ENCODE results near the gene CAMK4.

CAMK4 gene

DNA sequence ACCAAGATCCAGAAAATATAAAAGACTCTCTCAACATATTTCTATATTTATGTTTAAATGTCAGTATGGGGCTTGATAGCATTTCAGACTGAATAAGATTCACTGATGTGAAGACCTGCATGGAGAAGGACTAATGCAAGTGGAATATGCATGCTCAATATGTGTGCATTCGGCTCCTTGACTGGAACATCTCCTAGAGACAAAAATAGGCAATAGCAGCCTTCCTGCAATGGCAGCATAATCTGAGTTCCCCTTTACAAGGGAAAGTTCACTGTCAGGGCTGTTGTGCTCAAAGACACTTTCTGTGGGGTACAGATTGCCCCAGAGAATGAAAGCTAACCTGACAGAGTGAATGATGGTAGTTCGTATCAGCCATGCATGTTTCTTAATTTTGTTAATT lies 245.7 kb downstream of the CAMK4 start:
- H3K4me3 ChIP-seq (ENCODE audit: low read length), result no peak overlapping the region
- DNase-seq (ENCODE audit: low read depth, low spot score), result no peak
- H3K27ac ChIP-seq (ENCODE audit: low read length), result no peak overlapping the region
- H3K36me3 ChIP-seq (ENCODE audit: control insufficient read depth, insufficient read depth, low read length), result no peaks in the 10 kb centered on the region
- H3K9me3 ChIP-seq (ENCODE audit: control insufficient read depth, insufficient read depth, low read length), result no peaks in the 10 kb centered on the region
- no CpG with 5 or more reads among the region's 2 CpGs for WGBS (ENCODE audit: insufficient coverage, insufficient read length)
- no peaks in the 10 kb centered on the region for H3K27me3 ChIP-seq (ENCODE audit: control insufficient read depth, insufficient read depth, low read length)
- no peaks in the 10 kb centered on the region for H3K4me1 ChIP-seq (ENCODE audit: control insufficient read depth, insufficient read depth, low read length)

DNA sequence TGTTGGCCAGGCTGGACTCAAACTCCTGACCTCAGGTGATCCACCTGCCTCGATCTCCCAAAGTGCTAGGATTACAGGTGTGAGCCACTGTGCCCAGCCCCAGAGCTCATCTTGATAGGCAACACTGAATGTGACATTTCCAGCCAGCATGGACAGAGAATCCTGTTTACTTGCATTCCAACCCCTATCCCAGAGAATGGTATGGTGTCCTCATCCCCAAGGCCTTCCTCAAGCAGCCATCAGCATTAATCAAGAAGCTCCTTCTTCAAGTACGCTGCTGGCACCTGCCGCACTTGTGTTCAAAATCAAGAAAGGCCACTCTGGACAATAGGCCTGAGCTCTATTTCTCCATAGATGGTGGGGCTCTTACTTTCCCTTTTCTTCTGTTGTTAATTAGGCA lies 247.9 kb downstream of the CAMK4 start:
- H3K27me3 ChIP-seq (ENCODE audit: control insufficient read depth, insufficient read depth, low read length), result no peaks in the 10 kb centered on the region
- no peak for DNase-seq (ENCODE audit: low read depth, low spot score)
- no CpG with 5 or more reads among the region's 3 CpGs for WGBS (ENCODE audit: insufficient coverage, insufficient read length)
- no peak overlapping the region for H3K4me3 ChIP-seq (ENCODE audit: low read length)
- H3K4me1 ChIP-seq (ENCODE audit: control insufficient read depth, insufficient read depth, low read length), result no peaks in the 10 kb centered on the region
- H3K9me3 ChIP-seq (ENCODE audit: control insufficient read depth, insufficient read depth, low read length), result no peaks in the 10 kb centered on the region
- no peak overlapping the region for H3K27ac ChIP-seq (ENCODE audit: low read length)
- H3K36me3 ChIP-seq (ENCODE audit: control insufficient read depth, insufficient read depth, low read length), result no peaks in the 10 kb centered on the region

DNA sequence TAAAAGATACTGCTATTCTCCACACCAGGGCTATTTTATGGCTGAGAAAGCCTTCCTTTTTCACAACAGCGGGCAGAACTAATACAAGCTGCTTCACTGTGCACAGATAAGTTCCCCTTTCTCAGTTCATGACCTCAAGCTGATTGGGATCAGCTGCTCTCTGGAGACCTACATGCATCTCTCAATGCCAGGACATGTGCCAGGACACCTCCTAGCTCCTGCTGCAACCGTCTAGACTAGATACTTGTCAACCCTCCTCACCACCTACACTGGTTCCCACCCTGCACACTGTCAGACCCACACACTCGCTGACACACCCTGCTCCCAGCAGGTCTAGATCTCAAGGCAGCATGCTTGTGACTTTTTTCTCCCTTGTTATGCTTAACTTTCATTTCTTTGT lies 248.4 kb downstream of the CAMK4 start:
- no peaks in the 10 kb centered on the region for H3K36me3 ChIP-seq (ENCODE audit: control insufficient read depth, insufficient read depth, low read length)
- no peaks in the 10 kb centered on the region for H3K9me3 ChIP-seq (ENCODE audit: control insufficient read depth, insufficient read depth, low read length)
- H3K27me3 ChIP-seq (ENCODE audit: control insufficient read depth, insufficient read depth, low read length), result no peaks in the 10 kb centered on the region
- WGBS (ENCODE audit: insufficient coverage, insufficient read length), result no CpG with 5 or more reads among the region's 3 CpGs
- H3K4me1 ChIP-seq (ENCODE audit: control insufficient read depth, insufficient read depth, low read length), result no peaks in the 10 kb centered on the region
- H3K27ac ChIP-seq (ENCODE audit: low read length), result no peak overlapping the region
- DNase-seq (ENCODE audit: low read depth, low spot score), result no peak
- no peak overlapping the region for H3K4me3 ChIP-seq (ENCODE audit: low read length)

DNA sequence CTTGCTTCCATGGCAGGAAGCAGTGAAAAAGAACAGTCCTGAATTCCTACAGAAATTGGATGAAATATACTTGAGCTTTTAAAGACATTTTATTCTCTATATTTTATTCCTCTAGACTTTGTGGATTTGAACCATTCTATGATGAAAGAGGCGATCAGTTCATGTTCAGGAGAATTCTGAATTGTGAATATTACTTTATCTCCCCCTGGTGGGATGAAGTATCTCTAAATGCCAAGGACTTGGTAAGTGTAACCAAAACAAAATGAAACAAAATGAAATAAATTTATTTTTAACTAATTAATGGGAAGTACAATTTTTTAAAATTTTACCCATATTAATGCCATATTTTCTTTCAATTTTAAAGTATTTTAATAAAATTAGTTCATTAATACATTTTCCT lies 254.1 kb downstream of the CAMK4 start:
- no peak for DNase-seq (ENCODE audit: low read depth, low spot score)
- H3K27ac ChIP-seq (ENCODE audit: low read length), result no peak overlapping the region
- H3K4me3 ChIP-seq (ENCODE audit: low read length), result no peak overlapping the region
- H3K27me3 ChIP-seq (ENCODE audit: control insufficient read depth, insufficient read depth, low read length), result no peaks in the 10 kb centered on the region
- no peaks in the 10 kb centered on the region for H3K4me1 ChIP-seq (ENCODE audit: control insufficient read depth, insufficient read depth, low read length)
- no peaks in the 10 kb centered on the region for H3K36me3 ChIP-seq (ENCODE audit: control insufficient read depth, insufficient read depth, low read length)
- H3K9me3 ChIP-seq (ENCODE audit: control insufficient read depth, insufficient read depth, low read length), result no peaks in the 10 kb centered on the region
- WGBS (ENCODE audit: insufficient coverage, insufficient read length), result no CpG with 5 or more reads among the region's 1 CpG

DNA sequence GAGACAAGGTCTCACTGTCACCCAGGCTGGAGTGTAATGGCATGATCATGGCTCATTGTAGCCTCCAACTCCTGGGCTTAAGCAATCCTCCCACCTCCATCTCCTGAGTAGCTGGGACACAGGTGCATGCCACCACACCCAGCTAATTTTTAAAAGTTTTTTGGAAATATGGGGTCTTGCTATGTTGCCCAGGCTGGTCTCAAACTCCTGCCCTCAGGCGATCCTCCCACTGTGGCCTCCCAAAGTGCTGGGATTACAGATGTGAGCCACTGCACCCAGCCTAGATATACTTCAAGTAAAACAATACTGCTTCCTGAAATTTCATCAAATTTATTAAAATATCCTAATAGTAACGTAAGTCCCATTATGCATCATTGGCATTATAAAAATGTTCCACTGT lies 254.7 kb downstream of the CAMK4 start:
- DNase-seq (ENCODE audit: low read depth, low spot score), result no peak
- Histone ChIP-seq H3K4me1 (ENCODE audit: control insufficient read depth, insufficient read depth, low read length) (no peaks in the 10 kb centered on the region), H3K4me3 (ENCODE audit: low read length) (no peak overlapping the region), H3K27me3 (ENCODE audit: control insufficient read depth, insufficient read depth, low read length) (no peaks in the 10 kb centered on the region), H3K36me3 (ENCODE audit: control insufficient read depth, insufficient read depth, low read length) (no peaks in the 10 kb centered on the region), H3K9me3 (ENCODE audit: control insufficient read depth, insufficient read depth, low read length) (no peaks in the 10 kb centered on the region), H3K27ac (ENCODE audit: low read length) (no peak overlapping the region)
- no CpG with 5 or more reads among the region's 2 CpGs for WGBS (ENCODE audit: insufficient coverage, insufficient read length)

DNA sequence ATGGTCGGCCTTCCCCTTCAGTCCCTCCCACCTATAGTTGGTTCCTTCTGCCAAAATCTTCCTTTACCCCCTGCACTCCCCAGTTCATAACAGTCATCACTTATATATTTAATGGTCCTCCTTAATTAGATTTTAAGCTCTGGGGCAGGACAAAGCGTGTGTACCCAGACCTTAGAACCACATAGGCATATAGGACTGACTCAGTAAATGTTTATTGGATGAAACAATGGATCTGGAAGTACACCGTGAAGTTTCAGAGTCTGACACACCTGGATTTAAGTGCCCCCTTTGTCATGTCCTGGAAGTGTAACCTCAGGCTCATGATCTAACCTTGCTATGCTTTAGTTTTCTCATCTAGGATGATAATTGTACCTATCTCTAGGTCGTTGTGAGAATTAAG lies 256.2 kb downstream of the CAMK4 start:
- no peak overlapping the region for H3K27ac ChIP-seq (ENCODE audit: low read length)

DNA sequence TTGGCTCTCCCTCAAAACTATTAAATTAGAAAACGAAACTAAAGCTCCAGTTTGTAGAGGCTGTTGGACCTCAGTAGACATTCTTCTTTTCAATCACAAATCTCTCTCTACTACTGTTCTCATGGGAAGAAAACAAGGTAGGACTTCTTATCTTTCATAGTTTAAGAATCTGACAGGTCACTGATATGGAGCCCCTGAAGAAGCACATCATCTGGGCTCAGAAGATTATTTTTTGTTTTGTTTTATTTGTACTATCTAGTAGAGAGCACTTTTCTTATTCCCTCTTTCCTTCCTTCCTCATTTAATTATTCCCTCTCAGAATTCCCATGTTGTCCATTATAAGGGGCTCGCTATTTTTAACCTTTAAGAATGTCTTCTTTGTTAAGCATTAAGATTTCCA lies 261.9 kb downstream of the CAMK4 start:
- no peaks in the 10 kb centered on the region for H3K36me3 ChIP-seq (ENCODE audit: control insufficient read depth, insufficient read depth, low read length)
- WGBS (ENCODE audit: insufficient coverage, insufficient read length), result no CpG with 5 or more reads among the region's 2 CpGs
- no peaks in the 10 kb centered on the region for H3K27me3 ChIP-seq (ENCODE audit: control insufficient read depth, insufficient read depth, low read length)
- no peak for DNase-seq (ENCODE audit: low read depth, low spot score)
- H3K27ac ChIP-seq (ENCODE audit: low read length), result no peak overlapping the region
- H3K4me1 ChIP-seq (ENCODE audit: control insufficient read depth, insufficient read depth, low read length), result 0 out of 2 replicates have a peak, but pooled peaks cover 1% of the 10 kb centered on the region
- no peak overlapping the region for H3K4me3 ChIP-seq (ENCODE audit: low read length)
- no peaks in the 10 kb centered on the region for H3K9me3 ChIP-seq (ENCODE audit: control insufficient read depth, insufficient read depth, low read length)

More for the DNA sequence above, 256.2 kb downstream of the CAMK4 start:
- no peaks in the 10 kb centered on the region for H3K36me3 ChIP-seq (ENCODE audit: control insufficient read depth, insufficient read depth, low read length)
- H3K4me1 ChIP-seq (ENCODE audit: control insufficient read depth, insufficient read depth, low read length), result no peaks in the 10 kb centered on the region
- WGBS (ENCODE audit: insufficient coverage, insufficient read length), result no CpG with 5 or more reads among the region's 4 CpGs
- no peaks in the 10 kb centered on the region for H3K27me3 ChIP-seq (ENCODE audit: control insufficient read depth, insufficient read depth, low read length)
- H3K4me3 ChIP-seq (ENCODE audit: low read length), result no peak overlapping the region
- no peak for DNase-seq (ENCODE audit: low read depth, low spot score)
- H3K9me3 ChIP-seq (ENCODE audit: control insufficient read depth, insufficient read depth, low read length), result no peaks in the 10 kb centered on the region

DNA sequence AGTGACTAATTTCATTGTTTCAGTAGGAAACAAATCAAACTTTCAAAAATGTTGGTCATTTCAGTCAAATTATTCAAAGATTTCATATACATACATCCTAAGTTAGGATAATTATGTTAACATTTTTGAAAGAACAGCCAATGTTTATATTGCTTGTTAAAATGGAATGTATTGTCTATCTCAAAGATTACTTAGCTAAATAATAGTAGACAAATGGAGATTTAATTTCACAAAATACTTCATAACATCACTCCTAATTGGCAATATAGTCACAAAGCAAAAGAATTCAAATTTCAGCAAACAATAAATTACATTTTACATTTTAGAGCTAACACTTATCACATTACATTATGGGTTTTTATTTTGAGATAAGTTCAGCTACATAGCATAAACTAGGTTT lies 262.7 kb downstream of the CAMK4 start:
- Histone ChIP-seq H3K27me3 (ENCODE audit: control insufficient read depth, insufficient read depth, low read length) (no peaks in the 10 kb centered on the region), H3K27ac (ENCODE audit: low read length) (no peak overlapping the region), H3K4me3 (ENCODE audit: low read length) (no peak overlapping the region), H3K36me3 (ENCODE audit: control insufficient read depth, insufficient read depth, low read length) (no peaks in the 10 kb centered on the region), H3K9me3 (ENCODE audit: control insufficient read depth, insufficient read depth, low read length) (no peaks in the 10 kb centered on the region), H3K4me1 (ENCODE audit: control insufficient read depth, insufficient read depth, low read length) (0 out of 2 replicates have a peak, but pooled peaks cover 1% of the 10 kb centered on the region)
- DNase-seq (ENCODE audit: low read depth, low spot score), result no peak

DNA sequence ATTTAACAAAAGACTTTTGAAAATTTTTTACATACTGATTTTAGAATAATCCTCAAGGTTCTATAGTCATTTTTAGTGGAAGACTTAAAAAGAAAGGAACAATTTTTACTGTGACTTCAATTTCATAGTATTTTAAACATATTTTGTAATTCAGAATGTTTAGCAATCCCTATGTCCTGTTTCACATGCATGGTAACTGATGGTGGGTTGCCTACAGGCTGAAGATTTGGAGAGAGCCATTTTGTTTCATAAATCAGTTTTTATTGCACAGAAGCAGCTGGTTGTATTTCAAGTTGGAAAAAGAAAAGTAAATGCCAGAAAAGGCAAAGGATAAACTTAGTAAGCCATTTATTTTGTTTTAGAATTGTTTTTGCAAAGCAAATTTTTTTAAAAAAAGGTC lies 264.2 kb downstream of the CAMK4 start:
- no peak overlapping the region for H3K27ac ChIP-seq (ENCODE audit: low read length)
- no peak overlapping the region for H3K4me3 ChIP-seq (ENCODE audit: low read length)
- H3K36me3 ChIP-seq (ENCODE audit: control insufficient read depth, insufficient read depth, low read length), result no peaks in the 10 kb centered on the region
- DNase-seq (ENCODE audit: low read depth, low spot score), result no peak
- no peaks in the 10 kb centered on the region for H3K27me3 ChIP-seq (ENCODE audit: control insufficient read depth, insufficient read depth, low read length)
- 0 out of 2 replicates have a peak, but pooled peaks cover 1% of the 10 kb centered on the region for H3K4me1 ChIP-seq (ENCODE audit: control insufficient read depth, insufficient read depth, low read length)
- no peaks in the 10 kb centered on the region for H3K9me3 ChIP-seq (ENCODE audit: control insufficient read depth, insufficient read depth, low read length)

DNA sequence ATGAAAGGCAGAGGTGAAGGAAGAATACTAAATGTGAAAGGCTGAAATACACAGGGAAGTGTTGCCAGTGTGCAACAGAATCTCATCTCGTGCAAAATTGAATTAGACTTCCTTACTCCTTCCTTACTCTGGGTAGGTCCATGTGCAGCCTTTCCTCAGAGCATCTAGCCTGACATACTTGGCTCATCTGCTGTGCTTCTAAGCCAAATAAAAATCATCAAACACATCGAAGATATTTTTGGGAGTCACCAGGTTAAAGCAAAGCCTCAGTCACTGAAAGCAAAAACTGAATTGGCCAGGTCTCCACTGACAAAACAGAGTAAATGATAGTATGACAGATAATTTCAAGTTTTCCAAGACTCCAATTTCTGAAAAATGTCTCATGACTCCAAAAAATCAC lies 268.8 kb downstream of the CAMK4 start:
- no peak for DNase-seq (ENCODE audit: low read depth, low spot score)
- Histone ChIP-seq H3K4me1 (ENCODE audit: control insufficient read depth, insufficient read depth, low read length) (no peaks in the 10 kb centered on the region), H3K4me3 (ENCODE audit: low read length) (no peak overlapping the region), H3K27ac (ENCODE audit: low read length) (no peak overlapping the region), H3K27me3 (ENCODE audit: control insufficient read depth, insufficient read depth, low read length) (no peaks in the 10 kb centered on the region), H3K36me3 (ENCODE audit: control insufficient read depth, insufficient read depth, low read length) (no peaks in the 10 kb centered on the region), H3K9me3 (ENCODE audit: control insufficient read depth, insufficient read depth, low read length) (no peaks in the 10 kb centered on the region)
- no CpG with 5 or more reads among the region's 2 CpGs for WGBS (ENCODE audit: insufficient coverage, insufficient read length)

DNA sequence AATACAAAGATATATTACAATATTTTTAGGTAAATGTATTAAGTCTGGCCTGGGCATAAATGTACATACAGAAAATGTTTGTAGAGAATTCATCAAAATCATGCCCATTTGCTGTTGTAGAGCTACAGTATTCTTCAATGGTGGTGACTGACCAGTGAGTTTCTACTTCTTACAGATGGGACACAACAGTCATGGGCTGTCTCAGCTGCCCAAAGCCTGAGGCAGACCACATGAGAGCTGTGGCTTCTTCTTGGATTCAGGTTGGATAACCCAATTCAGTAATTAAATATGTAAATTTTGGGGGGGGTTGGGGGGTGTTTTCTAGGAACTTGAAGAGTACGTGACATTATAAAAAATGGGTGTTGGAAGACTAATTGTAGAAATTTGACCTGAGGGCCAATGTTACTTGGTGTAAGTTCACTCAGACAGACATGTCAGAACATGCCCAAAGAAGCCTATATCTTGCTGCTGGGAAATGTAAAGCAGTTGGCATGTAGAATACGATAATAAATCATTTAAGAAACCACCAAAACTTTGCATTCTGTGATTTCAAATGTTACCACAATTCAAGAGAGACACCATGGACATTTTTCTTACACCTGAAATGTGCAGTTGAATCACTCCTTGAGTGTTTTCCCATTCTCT lies 270.3 kb downstream of the CAMK4 start:
- DNase-seq (ENCODE audit: low read depth, low spot score), result no peak
- H3K4me1 ChIP-seq (ENCODE audit: control insufficient read depth, insufficient read depth, low read length), result no peaks in the 10 kb centered on the region
- H3K9me3 ChIP-seq (ENCODE audit: control insufficient read depth, insufficient read depth, low read length), result no peaks in the 10 kb centered on the region
- H3K4me3 ChIP-seq (ENCODE audit: low read length), result no peak overlapping the region
- H3K36me3 ChIP-seq (ENCODE audit: control insufficient read depth, insufficient read depth, low read length), result no peaks in the 10 kb centered on the region; the same call in 1 of the 2 replicates
- WGBS (ENCODE audit: insufficient coverage, insufficient read length), result no CpG with 5 or more reads among the region's 2 CpGs
- no peaks in the 10 kb centered on the region for H3K27me3 ChIP-seq (ENCODE audit: control insufficient read depth, insufficient read depth, low read length)
- no peak overlapping the region for H3K27ac ChIP-seq (ENCODE audit: low read length)
